GM23338 (cell line): ENCODE results near the gene SSBP2.

ENCODE experiments used
- EZH2phosphoT487 ChIP-seq: fragments of 200-600 bp; sonication (generic); IDR thresholded peaks from one replicate; pipeline ENCODE4 v1.8.1; 2018; ENCODE audit warnings: antibody characterized with exemption; ENCODE audit not compliant: unreplicated experiment
- POLR2AphosphoS5 ChIP-seq: IDR thresholded peaks from 2 replicates; pipeline ENCODE4 v1.6.1; 2016; ENCODE audit warnings: antibody characterized with exemption, low read depth
- TF ChIP-seq, protein P1 (sequence below), 2 experiments: fragments of 200-600 bp in 1 of 2; sonication (generic) in 1 of 2; conservative IDR thresholded peaks; 2 replicates each; pipeline versions ENCODE4 v1.5.1 to v1.6.1; 2016 to 2017; ENCODE audit warnings: antibody characterized with exemption in 2 of 2, low read depth in 2 of 2, mild to moderate bottlenecking in 2 of 2, moderate library complexity in 1 of 2

DNA sequence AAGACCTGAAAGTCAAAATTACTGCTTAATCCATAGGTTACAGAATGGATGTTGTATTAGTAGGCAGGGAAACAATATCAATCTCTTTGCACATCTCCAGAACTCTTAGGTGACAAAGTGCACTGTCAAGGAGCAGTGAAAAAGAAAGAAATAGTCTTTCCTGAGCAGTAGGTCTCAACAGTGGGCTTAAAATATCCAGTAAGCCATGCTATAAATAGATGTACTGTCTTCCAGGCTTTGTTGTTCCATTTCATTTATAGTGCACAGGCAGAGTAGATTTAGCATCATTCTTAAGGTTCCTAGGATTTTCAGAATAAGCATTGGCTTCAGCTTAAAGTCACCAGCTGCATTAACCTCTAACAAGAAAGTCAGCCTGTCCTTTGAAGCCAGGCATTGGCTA, 50.7 kb downstream of the SSBP2 start:
- TF ChIP-seq, protein P1, sequence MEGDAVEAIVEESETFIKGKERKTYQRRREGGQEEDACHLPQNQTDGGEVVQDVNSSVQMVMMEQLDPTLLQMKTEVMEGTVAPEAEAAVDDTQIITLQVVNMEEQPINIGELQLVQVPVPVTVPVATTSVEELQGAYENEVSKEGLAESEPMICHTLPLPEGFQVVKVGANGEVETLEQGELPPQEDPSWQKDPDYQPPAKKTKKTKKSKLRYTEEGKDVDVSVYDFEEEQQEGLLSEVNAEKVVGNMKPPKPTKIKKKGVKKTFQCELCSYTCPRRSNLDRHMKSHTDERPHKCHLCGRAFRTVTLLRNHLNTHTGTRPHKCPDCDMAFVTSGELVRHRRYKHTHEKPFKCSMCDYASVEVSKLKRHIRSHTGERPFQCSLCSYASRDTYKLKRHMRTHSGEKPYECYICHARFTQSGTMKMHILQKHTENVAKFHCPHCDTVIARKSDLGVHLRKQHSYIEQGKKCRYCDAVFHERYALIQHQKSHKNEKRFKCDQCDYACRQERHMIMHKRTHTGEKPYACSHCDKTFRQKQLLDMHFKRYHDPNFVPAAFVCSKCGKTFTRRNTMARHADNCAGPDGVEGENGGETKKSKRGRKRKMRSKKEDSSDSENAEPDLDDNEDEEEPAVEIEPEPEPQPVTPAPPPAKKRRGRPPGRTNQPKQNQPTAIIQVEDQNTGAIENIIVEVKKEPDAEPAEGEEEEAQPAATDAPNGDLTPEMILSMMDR (conservative IDR thresholded peaks at IDR 0.05; ENCODE audit: low read depth in 2 of 2), result no peak
- TF ChIP-seq EZH2phosphoT487 (no peak), POLR2AphosphoS5 (no peak)
